Spleen (tissue), 7 donors: ENCODE data around the gene LGALS3.

Experiments
- POLR2A ChIP-seq, 3 donors: fragments of 450-650 bp; IDR thresholded peaks; one replicate each; pipeline ENCODE4 v1.5.1; 2017; ENCODE audit warnings: antibody characterized with exemption in 3 of 3, mild to moderate bottlenecking in 1 of 3
- TF ChIP-seq, protein P1 (sequence below), 11 experiments: fragments of 200-600 bp in 7 of 11; fragments of 450-650 bp in 4 of 11; sonication (generic) in 4 of 11; IDR thresholded peaks in 8 of 11; conservative IDR thresholded peaks in 3 of 11; 1 replicate in 7 of 11; 2 replicates in 4 of 11; pipeline versions ENCODE4 v1.4.0 to v1.8.0; 2016 to 2021; ENCODE audit warnings: antibody characterized with exemption in 11 of 11, inconsistent platforms in 4 of 11, mild to moderate bottlenecking in 1 of 11
- donor health status: DM: no; HTN: no; CAD: no; lungs with moderate emphysema.
- donor health status: DM: no; HTN: no; CAD: no.
- donor health status: DM: no; HTN: no; CAD: no.

DNA sequence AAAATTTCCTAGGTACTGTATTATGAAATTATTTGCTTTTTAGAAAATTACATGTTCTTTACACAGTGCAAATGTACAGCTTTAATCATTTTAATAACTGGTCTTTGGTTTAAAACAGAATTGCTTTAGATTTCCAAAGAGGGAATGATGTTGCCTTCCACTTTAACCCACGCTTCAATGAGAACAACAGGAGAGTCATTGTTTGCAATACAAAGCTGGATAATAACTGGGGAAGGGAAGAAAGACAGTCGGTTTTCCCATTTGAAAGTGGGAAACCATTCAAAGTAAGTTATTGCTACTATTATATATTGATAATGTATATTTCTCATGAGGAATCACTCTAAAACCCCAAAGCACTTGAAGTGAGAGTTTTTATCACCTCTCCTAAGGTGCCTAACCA is 13.4 kb downstream of the LGALS3 start:
- no peak for TF ChIP-seq POLR2A (IDR thresholded peaks at IDR 0.05)
- TF ChIP-seq, protein P1, sequence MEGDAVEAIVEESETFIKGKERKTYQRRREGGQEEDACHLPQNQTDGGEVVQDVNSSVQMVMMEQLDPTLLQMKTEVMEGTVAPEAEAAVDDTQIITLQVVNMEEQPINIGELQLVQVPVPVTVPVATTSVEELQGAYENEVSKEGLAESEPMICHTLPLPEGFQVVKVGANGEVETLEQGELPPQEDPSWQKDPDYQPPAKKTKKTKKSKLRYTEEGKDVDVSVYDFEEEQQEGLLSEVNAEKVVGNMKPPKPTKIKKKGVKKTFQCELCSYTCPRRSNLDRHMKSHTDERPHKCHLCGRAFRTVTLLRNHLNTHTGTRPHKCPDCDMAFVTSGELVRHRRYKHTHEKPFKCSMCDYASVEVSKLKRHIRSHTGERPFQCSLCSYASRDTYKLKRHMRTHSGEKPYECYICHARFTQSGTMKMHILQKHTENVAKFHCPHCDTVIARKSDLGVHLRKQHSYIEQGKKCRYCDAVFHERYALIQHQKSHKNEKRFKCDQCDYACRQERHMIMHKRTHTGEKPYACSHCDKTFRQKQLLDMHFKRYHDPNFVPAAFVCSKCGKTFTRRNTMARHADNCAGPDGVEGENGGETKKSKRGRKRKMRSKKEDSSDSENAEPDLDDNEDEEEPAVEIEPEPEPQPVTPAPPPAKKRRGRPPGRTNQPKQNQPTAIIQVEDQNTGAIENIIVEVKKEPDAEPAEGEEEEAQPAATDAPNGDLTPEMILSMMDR (IDR thresholded peaks at IDR 0.05 in 8 of 11, conservative IDR thresholded peaks at IDR 0.05 in 3 of 11) = no peak
